Activated CD8-positive, alpha-beta memory T cell treated with anti-CD3 and anti-CD28 coated beads for 36 hours (primary cell): ENCODE measurements around the gene CC2D1A. TPM values are rescaled to one million over a fixed set of nuclear protein-coding genes. Genes with fewer than 3 reads are reported as not detected.

Experiments
- CTCF ChIA-PET: fragments of 350-600 bp; sonication (Branson Sonifier 250); formaldehyde crosslinking; loops from one replicate; lab custom pipeline; 2021; ENCODE audit warnings: antibody characterized with exemption; lab: Charles Lee
- POLR2A ChIA-PET: fragments of 350-600 bp; sonication (Branson Sonifier 250); formaldehyde crosslinking; loops from one replicate; lab custom pipeline; 2021; ENCODE audit warnings: antibody characterized with exemption; lab: Charles Lee
- total RNA-seq, 2 experiments: library from RNA; stranded (reverse); gene quantifications; one replicate each; pipeline ENCODE4 v1.2.3, GENCODE V29; 2021

CC2D1A gene
- total RNA-seq, 2 experiments from 2014 or later: 29.4 to 30.5 TPM

DNA sequence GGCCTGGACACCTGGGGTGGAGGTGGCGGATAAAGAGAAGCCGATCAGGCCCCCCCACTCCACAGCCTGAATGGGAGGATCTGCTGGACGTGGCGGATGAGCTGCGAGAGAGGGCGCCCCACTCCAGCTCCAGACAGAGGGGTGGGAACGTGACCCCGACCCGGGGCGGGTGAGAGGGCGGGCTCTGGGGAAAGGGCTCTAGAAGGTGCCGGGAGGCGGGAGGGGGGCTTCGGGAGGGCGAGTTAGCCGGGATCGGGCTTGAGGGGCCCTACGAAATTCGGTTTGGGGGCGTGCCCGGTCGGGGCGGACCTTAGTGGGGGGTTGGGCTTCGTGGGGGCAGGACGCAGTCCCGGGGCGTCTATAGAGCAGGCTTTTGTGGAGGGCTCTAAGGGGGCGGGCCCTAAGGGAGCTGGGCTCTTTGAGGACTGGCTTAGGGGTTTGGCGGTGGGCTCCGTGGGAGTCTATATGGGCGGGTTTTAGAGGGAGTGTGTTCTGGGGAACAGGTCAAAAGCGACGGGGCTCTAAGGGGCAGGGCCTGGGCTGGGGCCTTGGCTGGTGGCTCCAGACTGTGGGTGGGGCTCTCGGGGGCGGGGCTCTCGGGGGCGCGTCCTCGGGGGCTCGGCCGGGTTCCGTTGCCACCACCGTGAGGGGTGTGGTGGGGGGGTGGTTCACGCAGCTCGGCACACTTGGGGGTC is 33.2 kb upstream of the CC2D1A start:
- ChIA-PET POLR2A (no interaction called here), CTCF (interaction anchor here (1.0 to 1.8 kb wide), 4 partner anchors 9 to 199 kb away, joined by 3 to 7 read pairs (median 4); partner anchors contain the start of gene MISP3)

DNA sequence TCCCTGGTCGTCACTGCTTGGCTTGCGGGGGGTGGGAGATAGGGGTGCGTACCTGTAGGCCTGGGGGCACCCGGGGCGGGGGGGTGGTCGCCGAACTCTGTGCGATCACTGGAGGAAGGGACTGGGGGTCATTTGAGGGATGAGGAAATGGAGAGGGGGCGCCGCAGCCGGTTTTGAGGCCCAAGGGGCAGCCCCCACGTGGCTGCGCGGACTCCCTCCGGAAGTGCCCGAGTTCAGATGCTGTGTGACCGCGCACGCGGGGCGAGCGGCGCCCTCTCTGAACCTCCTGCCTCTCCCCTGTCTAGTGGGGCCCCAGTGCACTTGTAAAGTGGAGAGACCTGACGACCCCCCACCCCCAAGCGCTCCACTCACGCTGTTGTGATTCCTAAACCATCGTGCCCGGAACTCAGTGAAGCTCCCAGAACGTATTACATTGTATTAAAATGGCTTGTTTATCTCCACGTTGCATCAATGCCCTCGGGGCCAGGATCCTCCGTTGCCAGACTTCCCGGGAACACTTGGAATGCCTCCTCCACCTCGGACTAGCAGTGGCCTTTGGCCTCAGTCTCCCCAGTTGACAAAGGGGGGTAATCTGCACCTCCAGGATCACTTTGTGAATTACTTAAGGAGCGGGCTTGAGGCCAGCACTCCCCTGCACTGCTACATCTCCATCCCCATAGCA is 32.0 kb upstream of the CC2D1A start:
- ChIA-PET POLR2A (no interaction called here), CTCF (interaction anchor here (1.1 kb wide), 1 partner anchor 89 kb away, joined by 3 read pairs; no protein-coding TSS in a partner anchor)

DNA sequence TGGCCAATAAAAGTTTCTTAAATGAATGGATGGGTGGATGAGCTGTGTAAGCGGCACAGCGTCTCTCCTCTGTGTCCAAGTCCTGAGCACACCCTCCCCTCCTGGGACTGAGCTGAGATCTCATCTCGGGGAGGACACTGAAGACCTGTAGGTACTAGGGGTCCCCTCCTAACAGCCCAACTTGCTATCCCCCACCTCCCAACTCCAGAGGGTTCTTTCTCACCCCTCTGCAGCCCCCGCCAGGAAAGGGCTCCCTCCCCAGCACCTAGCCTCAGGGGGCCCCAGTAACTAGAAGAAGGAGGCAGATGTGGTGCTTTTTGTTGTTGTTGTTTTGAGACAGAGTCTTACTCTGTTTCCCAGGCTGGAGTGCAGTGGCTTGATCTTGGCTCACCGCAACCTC is 30.2 kb upstream of the CC2D1A start:
- ChIA-PET CTCF (interaction anchor here (1.0 to 1.9 kb wide), 4 partner anchors 173 to 198 kb away, joined by 3 to 4 read pairs (median 4); partner anchors contain the start of gene MISP3), POLR2A (interaction anchor here (0.6 kb wide), 1 partner anchor 248 kb away, joined by 3 read pairs; no protein-coding TSS in a partner anchor)

DNA sequence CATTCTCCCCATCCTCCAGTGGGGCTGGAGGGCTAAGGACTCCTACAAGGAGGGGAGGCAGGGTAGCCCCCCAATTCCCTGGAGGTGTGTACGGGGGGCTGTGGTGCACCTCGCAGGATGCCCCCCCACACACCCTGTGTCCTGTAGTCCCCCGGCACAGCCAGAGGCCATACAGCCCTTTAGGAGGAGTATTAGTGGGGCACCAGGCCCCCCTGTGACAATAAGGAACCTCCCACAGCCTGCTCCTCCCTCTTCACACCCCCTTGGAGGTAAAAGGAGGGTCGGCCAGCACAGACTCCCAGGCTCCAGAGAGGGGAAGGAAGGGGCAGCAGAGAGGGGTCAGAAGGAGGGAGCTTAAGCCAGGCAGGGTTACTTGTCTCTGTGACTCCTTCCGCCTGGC is 29.2 kb upstream of the CC2D1A start, which contains the start of gene NANOS3:
Gene NANOS3, plus strand, starts transcription at position 301 of the 400 bp plus-strand sequence. CDS start 115 bp downstream, outside the sequence.
- ChIA-PET CTCF (interaction anchor here (1.0 to 5.9 kb wide), 4 partner anchors 127 to 194 kb away, joined by 3 to 34 read pairs (median 4); partner anchors contain the start of gene MISP3), POLR2A (no interaction called here)

DNA sequence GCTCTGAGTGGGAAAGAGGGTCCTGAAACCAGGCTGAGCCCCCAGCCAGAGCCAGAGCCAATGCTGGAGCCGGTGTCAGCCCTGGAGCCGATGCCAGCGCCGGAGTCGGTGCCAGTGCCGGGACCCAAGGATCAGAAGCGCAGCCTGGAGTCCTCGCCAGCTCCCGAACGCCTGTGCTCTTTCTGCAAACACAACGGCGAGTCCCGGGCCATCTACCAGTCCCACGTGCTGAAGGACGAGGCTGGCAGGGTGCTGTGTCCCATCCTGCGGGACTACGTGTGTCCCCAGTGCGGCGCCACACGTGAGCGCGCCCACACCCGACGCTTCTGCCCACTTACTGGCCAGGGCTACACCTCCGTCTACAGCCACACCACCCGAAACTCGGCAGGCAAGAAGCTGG is 28.7 kb upstream of the CC2D1A start:
- CTCF ChIA-PET: interaction anchor here (1.2 to 5.9 kb wide), 2 partner anchors 127 to 194 kb away, joined by 3 to 34 read pairs; partner anchors contain the start of gene MISP3
- POLR2A ChIA-PET: no interaction called here

DNA sequence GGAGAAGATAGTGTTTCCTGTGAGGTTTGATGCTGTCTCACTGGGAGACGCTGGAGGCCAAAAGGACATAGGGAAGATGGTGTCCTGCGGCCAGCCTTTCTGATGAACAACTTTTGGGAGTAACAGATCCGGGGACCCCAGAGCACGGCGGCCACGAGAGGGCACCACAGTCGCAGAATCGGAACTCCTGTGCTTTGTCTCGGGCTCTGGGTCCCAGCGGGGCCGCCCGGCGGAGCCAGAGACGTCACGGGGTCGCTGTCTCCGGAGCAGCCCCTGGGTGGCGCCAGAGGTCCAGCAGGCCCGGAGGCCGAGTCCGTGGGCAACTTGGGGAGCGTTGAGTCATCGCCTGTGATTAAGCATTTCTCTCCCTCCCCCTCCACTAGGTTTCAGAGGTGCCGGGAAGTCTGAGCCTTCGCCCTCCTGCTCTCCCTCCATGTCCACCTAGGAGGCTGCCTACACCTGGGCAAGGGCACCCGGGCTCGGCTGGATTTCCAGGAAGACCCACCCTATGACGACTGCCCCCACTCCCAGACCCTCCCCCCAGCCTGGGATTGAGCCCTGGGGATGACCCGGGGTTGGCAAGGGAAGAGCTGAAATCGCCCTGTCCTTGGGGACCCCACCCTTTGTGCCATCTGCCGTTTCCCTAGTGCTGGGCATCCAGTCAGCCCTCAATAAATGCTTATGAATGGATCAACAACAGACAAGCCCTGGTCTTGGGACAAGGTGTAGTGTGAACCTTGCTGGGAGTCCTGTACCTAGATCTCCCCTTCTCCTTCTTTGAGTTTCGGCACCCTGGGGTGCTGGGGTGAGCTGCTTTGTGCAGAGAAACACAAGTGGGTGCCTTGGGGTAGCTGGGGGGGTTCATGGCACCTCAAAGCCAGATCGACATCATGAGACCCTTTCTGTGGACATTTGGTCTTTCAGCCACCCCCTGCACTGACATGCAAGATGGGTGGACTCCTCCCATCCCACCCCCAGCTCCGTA is 25.6 kb upstream of the CC2D1A start:
- ChIA-PET POLR2A (interaction anchor here (0.5 to 0.6 kb wide), 5 partner anchors 73 to 162 kb away, joined by 3 to 6 read pairs (median 3); no protein-coding TSS in a partner anchor), CTCF (interaction anchor here (0.7 to 5.9 kb wide), 36 partner anchors 8 to 468 kb away, joined by 3 to 34 read pairs (median 4); partner anchors contain the start of genes ASF1B, BRME1, CC2D1A and IL27RA)

DNA sequence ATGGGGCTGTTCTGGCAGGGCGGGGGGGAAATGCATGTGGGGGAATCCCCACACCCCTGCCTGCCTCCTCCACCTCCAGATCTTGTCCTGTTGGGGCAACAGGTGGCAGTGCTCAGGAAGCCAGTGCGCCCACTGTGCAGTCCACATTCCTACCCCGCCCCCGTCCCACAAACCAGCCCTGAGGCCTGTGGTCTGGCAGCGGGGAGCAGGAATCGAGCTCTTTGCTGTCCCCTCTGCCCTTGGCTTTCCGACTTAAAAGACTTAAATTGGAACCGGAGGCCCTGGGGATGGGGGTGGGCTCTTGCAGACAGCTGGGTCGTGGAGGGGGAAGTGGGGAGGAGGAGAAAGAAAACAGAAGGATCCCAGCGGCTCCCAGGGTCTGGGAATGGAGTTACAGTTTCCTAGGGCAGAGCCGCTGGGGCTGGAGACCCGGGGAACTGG is 24.7 kb upstream of the CC2D1A start:
- CTCF ChIA-PET: interaction anchor here (0.6 to 5.9 kb wide), 21 partner anchors 9 to 467 kb away, joined by 3 to 34 read pairs (median 4); partner anchors contain the start of genes ASF1B, BRME1, CC2D1A and IL27RA
- POLR2A ChIA-PET: interaction anchor here (1.3 to 1.4 kb wide), 2 partner anchors 42 to 151 kb away, joined by 3 read pairs; no protein-coding TSS in a partner anchor

DNA sequence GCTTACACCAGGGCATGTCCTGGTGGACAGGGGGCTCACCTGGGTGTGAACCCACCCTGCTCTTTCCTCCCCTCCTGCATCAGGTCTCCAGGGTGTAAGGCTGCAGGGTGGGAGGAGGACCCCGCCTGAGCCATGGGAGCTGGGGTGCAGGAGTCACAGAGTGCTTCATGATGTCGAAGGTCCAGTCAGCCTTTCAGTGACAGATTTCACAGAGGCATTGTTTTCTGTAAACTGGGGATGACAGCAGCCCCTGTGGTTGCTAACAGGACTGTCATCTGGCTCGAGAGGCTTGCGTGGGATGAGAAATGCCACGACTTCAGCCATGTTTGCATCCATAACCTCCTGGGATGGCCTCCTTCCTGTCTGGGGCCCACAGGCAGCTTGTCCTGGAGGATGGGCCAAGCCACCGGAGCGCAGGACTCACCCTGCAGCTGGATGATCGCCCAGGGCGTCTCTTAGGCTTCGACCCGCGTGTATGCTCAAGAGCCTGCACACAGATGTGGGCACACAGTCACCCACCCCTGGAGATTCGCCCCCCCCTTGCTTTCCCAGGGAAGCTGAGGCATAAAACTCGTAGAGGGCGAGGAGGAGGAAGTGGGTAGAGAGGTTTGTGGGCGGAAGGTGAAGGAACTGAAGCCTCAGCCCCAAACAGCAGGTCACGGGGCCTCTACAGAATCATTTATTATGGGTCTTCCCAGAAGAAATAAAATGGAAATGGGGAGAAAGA is 24.1 kb upstream of the CC2D1A start:
- ChIA-PET POLR2A (interaction anchor here (1.0 to 1.4 kb wide), 3 partner anchors 43 to 150 kb away, joined by 3 to 6 read pairs (median 3); no protein-coding TSS in a partner anchor), CTCF (interaction anchor here (0.6 to 5.9 kb wide), 17 partner anchors 10 to 255 kb away, joined by 3 to 34 read pairs (median 5); partner anchors contain the start of genes ASF1B, DCAF15, IL27RA and MISP3)

DNA sequence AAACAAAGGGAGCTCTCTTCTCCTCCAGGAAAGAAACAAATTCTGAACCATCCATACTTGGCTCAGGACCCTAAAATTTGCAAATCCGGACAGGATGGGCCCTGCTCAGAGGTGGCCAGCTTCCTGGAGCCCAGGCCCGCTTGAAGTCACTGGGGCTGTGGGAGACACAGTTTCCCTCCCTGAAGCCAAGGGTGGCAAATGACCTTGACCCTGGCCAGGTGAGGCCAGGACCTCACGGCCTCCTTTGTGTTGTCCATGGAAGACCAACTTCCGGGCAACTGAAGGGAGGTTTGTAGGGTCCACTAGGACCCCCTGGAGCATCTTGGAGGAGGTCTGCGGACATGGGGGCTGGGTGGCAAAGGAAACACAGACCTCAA is 23.6 kb upstream of the CC2D1A start:
- POLR2A ChIA-PET: interaction anchor here (1.0 to 1.4 kb wide), 3 partner anchors 43 to 150 kb away, joined by 3 to 6 read pairs (median 3); no protein-coding TSS in a partner anchor
- CTCF ChIA-PET: interaction anchor here (0.8 to 5.9 kb wide), 12 partner anchors 10 to 254 kb away, joined by 3 to 34 read pairs (median 6); partner anchors contain the start of genes ASF1B, DCAF15, IL27RA and MISP3

DNA sequence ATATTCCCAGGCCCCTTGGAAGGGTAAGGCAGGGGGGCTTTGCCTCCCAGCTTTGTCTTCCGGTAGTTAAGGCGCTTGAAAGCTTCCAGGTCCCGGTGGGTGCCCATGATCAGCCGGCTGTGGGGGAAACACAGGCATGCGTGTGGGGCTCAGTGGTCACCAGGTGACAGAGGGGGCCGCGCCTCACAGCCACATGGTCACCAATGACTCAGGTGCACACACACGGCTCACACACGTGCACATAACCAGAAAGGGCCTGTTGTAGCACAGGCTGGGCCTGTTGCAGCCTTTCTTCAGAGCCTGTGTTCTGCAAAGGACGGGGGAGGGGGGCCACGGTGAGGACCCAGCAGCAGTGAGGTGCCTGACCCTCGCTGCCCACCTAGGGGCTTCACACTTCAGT is 23.2 kb upstream of the CC2D1A start:
- POLR2A ChIA-PET: interaction anchor here (1.3 to 1.4 kb wide), 2 partner anchors 43 to 149 kb away, joined by 3 read pairs; no protein-coding TSS in a partner anchor
- CTCF ChIA-PET: interaction anchor here (0.9 to 3.8 kb wide), 8 partner anchors 21 to 254 kb away, joined by 3 to 15 read pairs (median 5); partner anchors contain the start of genes ASF1B, DCAF15 and IL27RA

DNA sequence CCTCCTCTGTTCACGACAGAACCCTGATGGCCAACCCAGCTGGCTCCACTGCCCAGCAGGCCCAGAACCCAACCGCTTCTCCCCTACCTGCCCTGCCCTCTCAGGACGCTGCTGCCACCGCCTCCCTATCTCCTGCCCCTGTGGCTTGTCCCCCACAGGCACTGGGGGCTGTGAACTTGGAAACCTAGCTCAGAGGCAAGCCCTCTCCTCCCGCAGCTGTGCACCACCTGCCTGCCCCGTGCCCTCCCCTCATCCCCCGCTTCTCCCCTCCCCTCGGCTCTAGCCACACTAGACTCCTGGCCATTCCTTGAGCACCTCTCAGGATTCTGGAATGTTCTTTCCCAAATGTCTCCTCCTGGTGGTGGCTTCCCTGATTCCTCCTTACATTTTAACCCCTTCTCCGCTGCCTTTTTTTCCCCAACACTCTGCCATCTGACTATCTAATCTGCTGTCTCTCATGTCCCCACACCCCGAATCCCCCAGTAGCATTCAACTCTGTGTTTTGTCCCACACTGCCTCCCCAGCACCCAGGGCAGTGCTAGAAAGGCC is 22.4 kb upstream of the CC2D1A start:
- POLR2A ChIA-PET: no interaction called here
- CTCF ChIA-PET: interaction anchor here (0.5 to 1.8 kb wide), 3 partner anchors 164 to 296 kb away, joined by 3 to 5 read pairs (median 3); no protein-coding TSS in a partner anchor

DNA sequence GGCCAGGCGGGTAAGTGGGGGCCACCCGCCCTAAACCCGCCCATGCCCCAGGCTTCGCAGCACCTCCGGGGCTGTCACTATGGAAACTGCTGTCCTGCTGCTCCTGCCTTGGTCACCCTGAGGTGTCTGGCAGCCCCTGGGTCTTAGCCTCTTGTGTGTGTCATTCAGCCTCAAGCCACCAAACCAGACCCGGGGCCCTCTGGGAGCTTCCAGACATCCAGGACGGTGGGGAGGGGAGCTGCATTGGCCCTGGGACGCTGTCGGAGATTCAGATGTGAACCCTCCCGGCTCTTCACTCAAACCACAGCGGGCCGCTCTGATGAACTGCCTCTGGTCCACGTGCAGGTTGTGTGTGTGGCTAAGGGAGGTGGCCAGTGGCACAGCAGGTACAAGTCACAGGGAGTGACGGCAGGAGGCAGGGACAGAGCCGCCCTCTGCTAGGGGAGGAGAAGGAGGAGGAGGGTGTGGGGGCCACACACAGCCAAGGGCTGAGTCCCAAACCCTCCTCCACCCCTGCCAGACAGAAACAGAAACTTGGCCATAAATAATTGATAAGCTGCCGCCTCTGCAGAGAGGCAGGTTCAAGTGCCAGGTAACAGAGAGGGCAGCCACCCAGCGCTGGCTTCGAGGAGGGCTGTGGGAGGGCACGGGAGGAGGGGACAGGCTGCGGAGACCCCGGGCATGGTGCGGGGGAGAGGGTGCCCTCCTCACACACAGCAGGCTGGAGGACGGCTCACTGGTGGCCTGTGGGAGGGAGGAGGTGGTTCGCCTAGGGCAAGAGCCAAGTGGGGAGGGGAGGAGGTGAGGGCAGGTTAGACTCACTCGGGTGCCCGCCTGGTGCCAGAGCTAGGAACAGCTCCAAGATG is 21.0 kb upstream of the CC2D1A start:
- CTCF ChIA-PET: interaction anchor here (0.6 to 1.5 kb wide), 6 partner anchors 46 to 464 kb away, joined by 3 read pairs; no protein-coding TSS in a partner anchor

DNA sequence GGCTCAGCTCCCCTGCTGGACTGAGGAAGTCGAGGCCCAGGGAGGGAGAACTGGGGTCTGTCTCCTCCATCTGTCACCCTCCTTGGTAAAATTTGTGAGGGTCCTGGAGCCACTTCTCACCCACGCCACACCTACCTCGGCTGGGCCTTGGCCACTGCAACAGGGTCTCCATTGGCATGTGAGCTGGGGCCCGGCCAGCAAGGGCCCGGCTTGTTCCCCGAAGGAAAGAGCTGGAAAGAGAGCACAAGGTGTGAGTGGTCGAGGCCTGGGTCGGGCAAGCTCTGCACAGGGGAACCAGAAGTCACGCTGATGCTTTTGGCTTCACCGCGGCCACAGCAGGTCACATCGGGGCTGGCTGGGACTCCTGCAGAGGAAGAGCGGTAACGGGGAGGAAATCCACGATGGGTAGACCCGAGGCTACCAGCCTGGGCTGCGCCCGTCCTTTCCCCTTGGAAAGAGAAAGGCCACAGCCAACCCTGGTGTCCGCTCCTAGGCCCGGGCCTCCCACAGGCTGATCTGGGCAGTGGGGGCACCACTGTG is 20.1 kb upstream of the CC2D1A start:
- CTCF ChIA-PET: interaction anchor here (0.7 to 1.9 kb wide), 7 partner anchors 17 to 463 kb away, joined by 3 to 5 read pairs (median 3); no protein-coding TSS in a partner anchor
- POLR2A ChIA-PET: interaction anchor here (0.5 kb wide), 1 partner anchor 156 kb away, joined by 3 read pairs; no protein-coding TSS in a partner anchor

More for the DNA sequence above, 21.0 kb upstream of the CC2D1A start:
- POLR2A ChIA-PET: no interaction called here

DNA sequence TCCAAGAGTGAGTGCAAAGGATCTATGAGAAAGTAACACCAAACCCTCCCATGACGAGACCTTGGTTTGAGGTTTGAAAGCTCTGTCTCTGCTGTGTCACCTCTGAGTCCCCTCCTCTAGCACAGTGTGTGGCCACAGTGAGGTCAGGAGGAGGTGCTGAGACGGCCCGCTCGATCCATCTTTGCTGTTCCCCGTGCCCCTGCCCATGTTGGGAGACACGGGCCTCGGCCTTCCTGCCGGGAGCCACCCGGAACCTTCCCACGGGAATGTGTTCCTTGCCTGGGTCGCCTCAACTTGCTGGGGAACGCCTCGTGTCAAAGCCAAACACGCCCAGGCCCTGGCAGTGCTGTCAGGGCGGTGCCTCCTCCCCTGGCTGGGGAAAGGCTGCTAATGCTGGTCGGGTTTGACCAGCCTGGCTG is 19.0 kb upstream of the CC2D1A start:
- POLR2A ChIA-PET: interaction anchor here (0.5 kb wide), 1 partner anchor 132 kb away, joined by 3 read pairs; no protein-coding TSS in a partner anchor
- CTCF ChIA-PET: interaction anchor here (0.6 to 1.9 kb wide), 10 partner anchors 11 to 188 kb away, joined by 3 to 6 read pairs (median 4); partner anchors contain the start of gene IL27RA

DNA sequence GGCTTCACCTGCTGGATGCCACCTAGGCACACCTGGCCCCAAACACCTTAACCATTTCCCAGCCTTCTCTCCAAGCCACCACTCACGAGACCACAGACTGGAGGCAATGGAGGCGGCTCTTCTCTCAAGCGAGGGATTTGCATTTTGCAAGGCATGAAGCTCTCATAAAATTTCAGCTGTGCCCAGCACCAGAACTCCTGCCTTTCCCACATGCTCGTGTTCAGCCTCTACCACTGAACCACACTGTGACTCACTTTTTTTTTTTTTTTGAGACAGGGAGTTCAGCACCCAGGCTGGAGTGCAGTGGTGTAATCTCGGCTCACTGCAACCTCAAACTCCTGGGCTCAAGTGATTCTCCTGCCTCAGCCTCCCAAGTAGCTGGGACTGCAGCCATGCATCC is 18.5 kb upstream of the CC2D1A start:
- CTCF ChIA-PET: interaction anchor here (0.9 to 1.9 kb wide), 5 partner anchors 15 to 188 kb away, joined by 3 to 6 read pairs (median 5); partner anchors contain the start of gene IL27RA
- POLR2A ChIA-PET: interaction anchor here (0.6 kb wide), 1 partner anchor 468 kb away, joined by 3 read pairs; no protein-coding TSS in a partner anchor
